BE2C (cell line): Measurements from ENCODE around the gene RNASEH2A.

Experiments used
- DNase-seq: peaks from one replicate; pipeline ENCODE4 v3.0.0-alpha.2; 2020
- H3K27me3 ChIP-seq: fragments of 250-450 bp; sonication (Bioruptor Pico); 2 replicates; pipeline ENCODE4 v1.5.1; 2020; ENCODE audit warnings: mild to moderate bottlenecking
- H3K36me3 ChIP-seq: fragments of 250-450 bp; sonication (Bioruptor Pico); 2 replicates; pipeline ENCODE4 v1.5.1; 2020; ENCODE audit warnings: mild to moderate bottlenecking
- H3K4me1 ChIP-seq: fragments of 250-450 bp; sonication (Bioruptor Pico); 2 replicates; pipeline ENCODE4 v1.5.1; 2020
- H3K4me3 ChIP-seq: 2 replicates; pipeline ENCODE4 v1.5.1; 2011; ENCODE audit warnings: low read depth, low read length
- H3K9me3 ChIP-seq: fragments of 250-450 bp; sonication (Bioruptor Pico); 2 replicates; pipeline ENCODE4 v1.5.1; 2020
- CTCF ChIP-seq: IDR thresholded peaks from 2 replicates; pipeline ENCODE4 v1.5.1; 2012; ENCODE audit warnings: mild to moderate bottlenecking, low read depth, low read length

The RNASEH2A gene

GRCh38 chr19:12791345-12792050 lies 14.9 kb upstream of the RNASEH2A start, which contains the start of gene JUNB:
Gene JUNB (plus strand): TSS chr19:12791486. CDS start chr19:12791772, 286 bp downstream.
- Histone ChIP-seq H3K4me1 (peaks cover 27% of the 10 kb centered on the region), H3K4me3 (peak within 1 kb of the TSS; percentile 89), H3K27me3 (no peaks in the 10 kb centered on the region), H3K9me3 (no peaks in the 10 kb centered on the region), H3K36me3 (no peaks in the 10 kb centered on the region; the same call in 1 of the 2 replicates)
- no peak for TF ChIP-seq CTCF
- DNase-seq: peak; percentile 98

- DNase-seq: peak; percentile 83
- H3K27me3 ChIP-seq: no peaks in the 10 kb centered on the region
These were observed 14.1 kb upstream of the RNASEH2A start for GRCh38 chr19:12792051-12792852.

DNA sequence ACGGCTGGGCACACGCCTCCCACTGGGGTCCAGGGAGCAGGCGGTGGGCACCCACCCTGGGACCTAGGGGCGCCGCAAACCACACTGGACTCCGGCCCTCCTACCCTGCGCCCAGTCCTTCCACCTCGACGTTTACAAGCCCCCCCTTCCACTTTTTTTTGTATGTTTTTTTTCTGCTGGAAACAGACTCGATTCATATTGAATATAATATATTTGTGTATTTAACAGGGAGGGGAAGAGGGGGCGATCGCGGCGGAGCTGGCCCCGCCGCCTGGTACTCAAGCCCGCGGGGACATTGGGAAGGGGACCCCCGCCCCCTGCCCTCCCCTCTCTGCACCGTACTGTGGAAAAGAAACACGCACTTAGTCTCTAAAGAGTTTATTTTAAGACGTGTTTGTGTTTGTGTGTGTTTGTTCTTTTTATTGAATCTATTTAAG lies 13.5 kb upstream of the RNASEH2A start:
- Histone ChIP-seq H3K9me3 (no peaks in the 10 kb centered on the region), H3K36me3 (no peaks in the 10 kb centered on the region; the same call in 1 of the 2 replicates), H3K27me3 (no peaks in the 10 kb centered on the region), H3K4me3 (peak overlapping the region; percentile 89), H3K4me1 (peaks cover 25% of the 10 kb centered on the region)
- TF ChIP-seq CTCF: no peak
- no peak for DNase-seq

More at GRCh38 chr19:12792051-12792852, 14.1 kb upstream of the RNASEH2A start:
- Histone ChIP-seq H3K4me1 (peaks cover 27% of the 10 kb centered on the region), H3K9me3 (no peaks in the 10 kb centered on the region), H3K36me3 (no peaks in the 10 kb centered on the region; the same call in 1 of the 2 replicates), H3K4me3 (peak overlapping the region; percentile 89)
- no peak for TF ChIP-seq CTCF

GRCh38 chr19:12793290-12794195 lies 12.8 kb upstream of the RNASEH2A start:
- no peaks in the 10 kb centered on the region for H3K27me3 ChIP-seq
- peaks cover 18% of the 10 kb centered on the region for H3K4me1 ChIP-seq
- peak; percentile 95 for DNase-seq
- peak overlapping the region; percentile 89 for H3K4me3 ChIP-seq
- no peaks in the 10 kb centered on the region; the same call in 1 of the 2 replicates for H3K36me3 ChIP-seq
- no peak for TF ChIP-seq CTCF
- H3K9me3 ChIP-seq: no peaks in the 10 kb centered on the region

DNA sequence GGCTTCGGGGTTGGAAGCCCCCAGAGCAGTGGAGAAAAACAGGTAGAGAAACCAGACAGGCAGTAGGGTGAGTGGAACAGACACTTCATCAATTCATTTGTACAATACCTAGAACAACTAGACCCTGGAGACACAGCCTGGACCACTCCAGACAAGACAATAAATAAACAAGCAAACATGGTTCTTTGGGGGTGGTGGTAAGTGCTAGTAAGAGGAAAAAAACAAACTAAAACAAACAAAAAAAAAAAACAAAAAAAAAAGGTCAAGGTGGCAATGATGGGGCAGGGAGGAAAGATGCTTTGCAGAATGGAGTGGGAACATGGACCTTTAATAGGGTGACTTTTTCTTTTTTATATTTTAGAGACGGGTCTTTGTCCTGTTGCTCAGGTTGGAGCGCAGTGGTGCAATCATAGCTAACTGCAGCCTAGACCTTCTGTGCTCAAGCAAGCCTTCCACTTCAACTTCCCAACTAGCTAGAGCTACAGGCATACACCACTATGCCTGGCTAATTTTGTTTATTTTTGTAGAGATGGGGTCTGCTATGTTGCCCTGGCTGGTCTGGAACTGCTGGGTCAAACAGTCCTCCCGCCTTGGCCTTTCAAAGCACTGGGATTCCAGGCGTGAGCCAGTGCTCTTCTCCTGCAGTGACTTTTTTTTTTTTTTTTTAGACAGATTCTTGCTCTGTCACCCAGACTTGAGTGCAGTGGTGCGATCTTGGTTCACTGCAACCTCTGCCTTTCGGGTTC lies 12.0 kb upstream of the RNASEH2A start:
- peaks cover 7% of the 10 kb centered on the region for H3K36me3 ChIP-seq
- H3K4me1 ChIP-seq: peaks cover 13% of the 10 kb centered on the region
- no peak for DNase-seq
- no peaks in the 10 kb centered on the region for H3K27me3 ChIP-seq
- no peaks in the 10 kb centered on the region for H3K9me3 ChIP-seq
- H3K4me3 ChIP-seq: peak overlapping the region; percentile 89
- no peak for TF ChIP-seq CTCF
